BJ (cell line): ENCODE measurements around the gene SEC16A. TPM values are rescaled to one million over a fixed set of nuclear protein-coding genes. Genes with fewer than 3 reads are reported as not detected.

Experiments used
- CTCF ChIA-PET: fragments of 350-600 bp; formaldehyde crosslinking; extraction: SDS; loops from one replicate; lab custom pipeline; 2021; ENCODE audit warnings: antibody characterized with exemption, inconsistent platforms; lab: Yijun Ruan, JAX
- POLR2A ChIA-PET: fragments of 300-600 bp; sonication (Branson Sonifier 250); formaldehyde crosslinking; extraction: SDS; loops from one replicate; lab custom pipeline; 2021; ENCODE audit warnings: antibody characterized with exemption; lab: Charles Lee
- DNase-seq: peaks from one replicate; pipeline ENCODE4 v3.0.0-alpha.2; 2011; ENCODE audit warnings: low read depth
- H3K27me3 ChIP-seq: 2 replicates; pipeline ENCODE4 v1.6.0; 2011; ENCODE audit warnings: low read length; ENCODE audit not compliant: control insufficient read depth, insufficient read depth
- H3K36me3 ChIP-seq: 2 replicates; pipeline ENCODE4 v1.5.1; 2011; ENCODE audit warnings: low read length; ENCODE audit not compliant: control insufficient read depth, insufficient read depth
- H3K4me3 ChIP-seq: 2 replicates; pipeline ENCODE4 v1.5.1; 2011; ENCODE audit warnings: low read depth, mild to moderate bottlenecking, control low read depth, low read length
- CTCF ChIP-seq: IDR thresholded peaks from 2 replicates; pipeline ENCODE4 v1.5.1; 2011; ENCODE audit warnings: low read depth, mild to moderate bottlenecking, control low read depth, inconsistent platforms, low read length, moderate library complexity; ENCODE audit not compliant: insufficient read depth
- polyA plus RNA-seq: library from polyadenylated mRNA; depleted of rRNA; stranded (reverse); fragments of >200 nt; gene quantifications from 2 replicates; pipeline ENCODE4 v1.2.3, GENCODE V29; 2011

SEC16A gene
- polyA plus RNA-seq, 1 experiment, result 24.4 TPM

- Histone ChIP-seq H3K36me3 (peaks cover 58% of the 10 kb centered on the region), H3K4me3 (no peak overlapping the region), H3K27me3 (no peaks in the 10 kb centered on the region)
- TF ChIP-seq CTCF, result no peak
- ChIA-PET POLR2A (no interaction called here), CTCF (interaction anchor here (2.5 kb wide), 1 partner anchor 21 kb away, joined by 11 read pairs; no protein-coding TSS in a partner anchor)
- DNase-seq, result no peak
These were observed 22.9 kb upstream of the SEC16A start for GRCh38 chr9:136505406-136506403.

DNA sequence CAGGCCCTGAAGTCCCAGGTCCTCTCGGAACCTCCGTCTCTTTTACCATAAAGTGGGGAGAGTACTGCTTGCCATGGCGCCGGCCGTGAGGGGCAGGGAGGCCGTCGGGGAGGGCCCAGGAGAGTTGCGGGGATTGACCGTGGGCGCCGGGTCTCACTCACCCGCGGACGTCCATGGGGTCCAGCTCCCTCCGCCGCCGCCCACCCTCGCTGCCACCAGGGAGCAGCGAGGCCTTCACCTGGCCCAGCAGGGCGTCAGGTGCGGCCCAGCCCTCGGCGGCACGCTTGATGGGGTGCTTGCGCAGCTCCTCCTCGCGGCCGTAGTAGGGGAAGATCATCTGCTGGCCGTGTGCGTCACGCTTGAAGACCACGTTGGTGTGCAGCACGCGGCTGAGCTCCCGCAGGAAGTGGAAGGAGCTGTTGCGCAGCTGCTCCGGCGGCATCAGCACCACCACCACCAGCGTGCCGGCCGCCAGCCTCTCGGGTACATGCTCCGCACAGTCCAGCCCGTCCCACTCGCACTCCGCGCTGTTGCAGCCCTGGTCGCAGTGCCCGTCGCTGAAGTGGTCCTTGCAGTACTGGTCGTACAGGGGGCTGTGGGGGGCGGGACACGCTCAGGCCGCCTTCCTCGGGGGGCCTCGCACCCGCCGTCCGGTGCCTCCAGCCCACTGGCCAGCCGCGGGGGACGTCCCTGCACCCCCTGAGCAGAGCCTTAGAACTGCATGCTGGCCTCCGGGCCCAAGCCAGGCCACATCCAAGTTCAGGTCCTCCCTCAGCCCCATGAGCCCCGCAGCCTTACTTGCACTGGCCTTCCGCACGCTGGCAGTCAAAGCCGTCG, 21.9 kb upstream of the SEC16A start:
- TF ChIP-seq CTCF, result no peak
- no peaks in the 10 kb centered on the region for H3K27me3 ChIP-seq
- POLR2A ChIA-PET, result no interaction called here
- peaks cover 54% of the 10 kb centered on the region for H3K36me3 ChIP-seq
- DNase-seq, result no peak
- H3K4me3 ChIP-seq, result no peak overlapping the region
- CTCF ChIA-PET, result interaction anchor here (0.9 to 2.5 kb wide), 4 partner anchors 17 to 122 kb away, joined by 3 to 11 read pairs (median 6); no protein-coding TSS in a partner anchor

DNA sequence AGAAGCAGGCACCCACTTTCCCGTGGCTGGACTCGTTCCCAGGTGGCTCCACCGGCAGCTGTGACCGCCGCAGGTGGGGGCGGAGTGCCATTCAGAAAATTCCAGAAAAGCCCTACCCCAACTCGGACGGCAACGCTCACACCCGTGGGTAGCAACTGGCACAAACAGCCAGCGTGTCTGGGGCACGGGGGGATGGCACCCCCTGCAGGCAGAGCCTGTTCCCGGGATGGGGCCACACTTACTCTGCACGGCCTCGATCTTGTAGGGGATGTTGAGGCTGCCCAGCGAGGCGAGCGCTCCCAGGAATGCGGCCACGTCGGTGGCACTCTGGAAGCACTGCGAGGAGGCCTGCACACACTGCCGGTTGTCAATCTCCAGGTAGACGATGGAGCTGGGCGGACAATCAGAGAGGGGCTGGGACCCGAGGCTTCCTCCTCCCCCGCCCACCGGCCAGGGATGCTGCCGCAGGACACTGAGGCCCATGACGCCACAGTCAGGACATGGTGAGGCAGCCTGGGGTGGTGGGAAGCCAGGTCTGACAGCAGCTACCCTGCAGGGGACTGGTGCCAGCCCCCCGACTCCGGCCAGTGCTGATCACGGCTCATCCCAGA, 20.2 kb upstream of the SEC16A start:
- H3K27me3 ChIP-seq, result no peaks in the 10 kb centered on the region
- CTCF ChIA-PET, result interaction anchor here (0.7 to 2.5 kb wide), 5 partner anchors 15 to 142 kb away, joined by 3 to 11 read pairs (median 5); no protein-coding TSS in a partner anchor
- peaks cover 54% of the 10 kb centered on the region for H3K36me3 ChIP-seq
- DNase-seq, result no peak
- POLR2A ChIA-PET, result no interaction called here
- no peak for TF ChIP-seq CTCF
- H3K4me3 ChIP-seq, result no peak overlapping the region

DNA sequence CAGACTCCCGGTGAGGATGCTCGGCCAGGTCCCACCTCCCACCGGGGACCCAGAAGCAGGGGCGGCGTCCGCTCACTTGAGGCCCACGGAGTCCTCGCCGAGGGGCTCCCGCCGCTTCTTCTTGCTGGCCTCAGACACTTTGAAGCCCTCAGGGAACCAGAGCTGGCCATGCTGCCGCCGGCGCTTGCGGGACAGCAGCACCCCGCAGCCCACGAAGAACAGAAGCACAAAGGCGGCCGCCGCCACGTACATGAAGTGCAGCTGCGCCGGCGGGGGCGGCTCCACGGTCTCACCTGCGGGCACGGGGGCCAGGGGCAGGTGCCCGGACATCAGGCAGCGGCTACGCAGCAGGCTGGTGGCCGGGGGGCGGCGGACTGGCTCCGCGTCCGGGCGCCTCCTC, 19.4 kb upstream of the SEC16A start:
- POLR2A ChIA-PET, result no interaction called here
- TF ChIP-seq CTCF, result no peak
- CTCF ChIA-PET, result interaction anchor here (0.7 to 1.8 kb wide), 2 partner anchors 130 to 143 kb away, joined by 3 to 4 read pairs; no protein-coding TSS in a partner anchor
- Histone ChIP-seq H3K36me3 (peaks cover 50% of the 10 kb centered on the region), H3K4me3 (no peak overlapping the region), H3K27me3 (no peaks in the 10 kb centered on the region)
- no peak for DNase-seq
